ENCODE results near the gene MSH6.

- TF ChIP-seq, protein P1, sequence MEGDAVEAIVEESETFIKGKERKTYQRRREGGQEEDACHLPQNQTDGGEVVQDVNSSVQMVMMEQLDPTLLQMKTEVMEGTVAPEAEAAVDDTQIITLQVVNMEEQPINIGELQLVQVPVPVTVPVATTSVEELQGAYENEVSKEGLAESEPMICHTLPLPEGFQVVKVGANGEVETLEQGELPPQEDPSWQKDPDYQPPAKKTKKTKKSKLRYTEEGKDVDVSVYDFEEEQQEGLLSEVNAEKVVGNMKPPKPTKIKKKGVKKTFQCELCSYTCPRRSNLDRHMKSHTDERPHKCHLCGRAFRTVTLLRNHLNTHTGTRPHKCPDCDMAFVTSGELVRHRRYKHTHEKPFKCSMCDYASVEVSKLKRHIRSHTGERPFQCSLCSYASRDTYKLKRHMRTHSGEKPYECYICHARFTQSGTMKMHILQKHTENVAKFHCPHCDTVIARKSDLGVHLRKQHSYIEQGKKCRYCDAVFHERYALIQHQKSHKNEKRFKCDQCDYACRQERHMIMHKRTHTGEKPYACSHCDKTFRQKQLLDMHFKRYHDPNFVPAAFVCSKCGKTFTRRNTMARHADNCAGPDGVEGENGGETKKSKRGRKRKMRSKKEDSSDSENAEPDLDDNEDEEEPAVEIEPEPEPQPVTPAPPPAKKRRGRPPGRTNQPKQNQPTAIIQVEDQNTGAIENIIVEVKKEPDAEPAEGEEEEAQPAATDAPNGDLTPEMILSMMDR (IDR thresholded peaks at IDR 0.05; ENCODE audit: insufficient read depth, low read depth, low read length) = no peak
- TF ChIP-seq EZH2 (IDR thresholded peaks at IDR 0.05; ENCODE audit: insufficient read depth, low read length) = no peak
Measured at GRCh38 chr2:47774567-47774966, 8.4 kb upstream of the MSH6 start.

Data from astrocyte (in vitro differentiated cells and primary cell).